ENCODE measurements around the gene MED19.
"Not testable (repeated sequence)": the region's sequence is repeated elsewhere in the genome, so short reads cannot be mapped to it uniquely, and the experiment has no call there.

The MED19 gene

DNA sequence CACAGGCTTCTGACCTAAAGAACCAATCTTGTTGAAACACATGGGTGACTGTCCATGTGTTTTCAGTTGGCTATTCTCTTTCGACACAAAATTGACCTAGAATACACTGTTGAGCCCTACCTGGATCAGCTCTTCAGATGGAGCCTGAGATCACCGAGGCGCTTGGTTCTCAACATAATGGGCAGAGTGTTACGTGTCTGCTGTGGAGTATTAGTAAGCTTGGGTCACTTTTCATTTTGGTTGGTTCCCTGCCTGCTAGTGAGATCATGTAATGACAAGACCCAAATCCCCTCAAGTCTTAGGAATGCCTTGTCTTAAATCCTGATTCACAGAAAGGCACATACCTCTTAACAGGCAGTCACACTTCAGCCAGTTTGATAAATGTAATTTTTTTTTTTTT, 8.7 kb downstream of the MED19 start:
- no peak for DNase-seq

DNA sequence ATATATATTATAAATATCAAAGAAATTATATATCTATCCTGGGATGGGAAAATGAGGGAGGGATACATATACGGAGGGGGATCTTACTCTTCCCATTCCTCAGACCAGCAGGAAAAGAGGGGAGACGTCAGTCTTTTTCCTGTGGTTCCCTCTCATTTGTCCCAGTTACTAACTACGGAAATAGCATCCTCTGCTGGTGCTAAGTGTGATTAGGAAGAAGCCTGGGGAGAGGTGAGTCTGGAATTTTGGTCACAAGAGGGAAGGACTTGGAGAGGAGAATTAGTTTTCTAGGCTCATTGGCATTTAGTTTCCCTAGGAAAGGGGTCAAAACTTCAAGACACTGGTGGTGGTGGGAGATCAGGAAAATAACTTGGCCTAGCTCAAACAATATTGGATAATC, 11.6 kb downstream of the MED19 start:
- DNase-seq, result no peak

DNA sequence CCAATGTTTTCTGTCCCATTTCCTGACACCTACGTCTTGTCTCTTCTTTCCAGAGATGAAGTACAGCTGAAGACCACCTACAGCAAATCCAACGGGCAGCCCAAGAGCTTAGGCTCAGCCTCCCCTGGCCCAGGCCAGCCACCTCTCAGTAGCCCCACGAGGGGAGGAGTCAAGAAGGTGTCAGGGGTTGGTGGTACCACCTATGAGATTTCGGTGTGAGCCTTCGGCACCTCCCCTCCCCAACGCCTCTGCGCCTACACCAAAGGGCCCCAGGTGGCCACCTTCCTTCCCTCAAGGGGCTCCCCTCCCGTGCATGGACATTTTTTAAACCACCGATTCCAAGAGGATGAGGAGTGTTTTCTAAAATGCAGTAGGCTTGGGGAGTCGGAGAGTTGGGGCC, 12.2 kb downstream of the MED19 start:
- no peak for DNase-seq

DNA sequence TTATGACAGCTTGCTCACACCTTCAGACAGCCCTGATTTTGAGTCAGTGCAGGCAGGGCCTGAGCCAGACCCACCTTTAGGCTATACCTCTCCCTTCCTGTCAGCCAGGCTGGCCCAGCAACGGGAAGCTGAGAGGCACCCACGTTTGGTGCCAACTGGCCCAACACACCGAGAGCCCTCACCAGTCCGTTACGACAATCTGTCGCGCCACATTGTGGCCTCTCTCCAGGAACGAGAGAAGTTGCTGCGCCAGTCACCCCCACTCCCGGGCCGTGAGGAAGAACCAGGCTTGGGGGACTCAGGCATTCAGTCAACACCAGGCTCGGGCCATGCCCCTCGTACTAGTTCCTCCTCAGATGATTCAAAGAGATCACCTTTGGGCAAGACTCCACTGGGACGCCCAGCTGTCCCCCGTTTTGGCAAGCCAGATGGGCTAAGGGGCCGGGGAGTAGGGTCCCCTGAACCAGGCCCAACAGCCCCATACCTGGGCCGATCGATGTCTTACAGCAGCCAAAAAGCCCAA, 13.1 kb downstream of the MED19 start:
- no peak for DNase-seq

DNA sequence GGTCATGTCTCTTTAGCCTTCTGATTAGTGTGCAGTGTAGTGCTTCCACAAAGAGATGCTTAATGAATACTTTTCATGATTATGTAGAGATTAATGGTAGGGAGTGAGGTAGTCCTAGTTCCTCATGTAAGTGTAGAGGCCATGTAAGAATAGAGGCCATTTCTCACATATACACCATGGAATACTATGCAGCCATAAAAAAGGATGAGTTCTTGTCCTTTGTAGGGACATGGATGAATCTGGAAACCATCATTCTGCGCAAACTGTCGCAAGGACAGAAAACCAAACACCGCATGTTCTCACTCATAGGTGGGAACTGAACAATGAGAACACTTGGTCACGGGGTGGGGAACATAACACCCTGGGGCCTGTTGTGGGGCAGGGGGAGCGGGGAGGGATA, 21.5 kb downstream of the MED19 start:
- DNase-seq, result not testable (repeated sequence)

DNA sequence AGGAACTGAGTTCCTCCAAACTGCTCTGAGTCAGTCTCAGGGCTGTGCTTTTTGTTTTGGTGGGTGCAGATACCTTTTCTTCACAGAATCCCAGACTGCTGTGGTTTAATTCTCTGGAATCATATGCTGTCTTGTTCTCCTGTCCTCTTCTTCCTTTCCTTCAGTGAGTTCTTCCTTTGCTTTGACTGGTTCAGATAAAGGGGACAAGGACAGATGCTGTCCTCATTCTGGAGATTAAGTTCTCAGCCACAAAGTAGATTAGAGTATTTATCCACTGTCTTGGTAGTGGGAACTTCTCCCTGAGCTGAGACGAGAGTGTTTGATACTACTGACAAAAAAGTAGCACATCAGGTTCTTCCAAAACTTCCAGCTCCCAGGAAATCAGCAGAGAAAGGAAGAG, 30.8 kb downstream of the MED19 start:
- DNase-seq, result no peak

DNA sequence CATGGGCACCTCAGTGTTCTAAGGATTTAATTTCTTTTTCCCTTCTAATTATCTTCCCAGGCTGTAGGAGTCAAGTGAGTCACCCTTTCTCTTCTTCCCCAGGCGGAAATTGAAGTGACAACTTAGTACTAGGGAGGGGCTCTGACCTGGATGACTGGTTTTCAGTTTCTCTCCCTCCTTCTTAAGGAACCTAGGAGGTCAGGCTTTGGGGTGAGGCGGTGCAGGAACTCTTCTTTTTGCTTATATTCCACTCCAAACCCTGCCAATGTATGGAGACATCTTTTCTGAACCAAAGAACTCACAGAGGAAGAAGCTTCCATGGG, 31.5 kb downstream of the MED19 start:
- DNase-seq, result no peak

DNA sequence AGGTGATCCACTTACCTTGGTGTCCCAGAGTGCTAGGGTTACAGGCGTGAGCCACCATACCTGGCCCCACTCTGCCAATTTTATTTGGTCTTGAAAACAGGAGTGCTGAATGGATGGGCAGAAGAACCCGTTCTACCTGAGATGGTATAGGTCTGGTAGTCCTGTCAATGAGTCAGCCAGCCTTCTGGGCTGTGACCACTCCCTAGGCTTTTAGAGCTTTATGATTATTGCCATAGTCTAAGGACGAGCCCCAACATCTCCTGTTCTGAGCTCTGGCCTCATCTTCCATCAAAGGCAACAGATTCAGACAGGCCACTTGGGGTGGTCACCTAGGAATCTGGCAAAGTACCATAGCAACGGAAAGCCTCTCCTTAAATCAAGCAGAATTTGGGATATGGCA, 32.6 kb downstream of the MED19 start:
- no peak for DNase-seq

DNA sequence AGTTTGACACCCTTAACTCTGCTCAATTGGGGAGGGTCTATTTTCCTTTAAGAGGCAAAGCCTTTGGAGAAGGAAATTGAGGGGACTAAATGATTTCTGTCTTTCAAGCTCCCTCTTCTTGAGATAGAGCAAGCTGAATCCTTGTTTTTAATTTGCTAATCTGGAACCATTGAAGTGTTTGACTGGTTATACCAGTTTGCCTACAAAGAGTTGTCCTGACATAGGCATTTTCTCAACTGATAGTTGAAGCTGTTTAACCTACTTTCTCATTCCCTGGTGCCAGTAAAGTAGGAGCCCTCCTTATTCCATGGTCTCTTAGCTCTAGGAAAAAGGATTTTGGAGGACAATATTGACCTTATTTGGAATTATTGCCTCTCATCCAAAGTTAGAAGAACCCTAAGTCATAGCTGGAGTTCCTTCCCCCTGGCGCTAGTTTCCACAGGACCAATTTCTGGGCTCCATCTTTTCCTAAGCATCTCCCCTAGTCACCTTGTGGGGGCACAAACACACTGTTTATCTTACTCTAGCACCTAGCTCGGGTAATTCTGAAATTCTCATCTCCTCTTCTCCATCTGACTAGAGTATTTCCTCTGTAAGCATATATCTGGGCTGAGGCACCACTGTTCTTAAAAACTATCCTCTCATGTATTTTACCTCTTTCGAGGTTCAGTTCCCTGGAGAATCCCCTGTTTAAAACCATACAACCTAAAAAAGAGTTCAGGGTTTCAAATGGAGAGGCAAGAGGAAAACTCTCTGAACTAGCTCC, 36.7 kb downstream of the MED19 start:
- DNase-seq, result no peak

DNA sequence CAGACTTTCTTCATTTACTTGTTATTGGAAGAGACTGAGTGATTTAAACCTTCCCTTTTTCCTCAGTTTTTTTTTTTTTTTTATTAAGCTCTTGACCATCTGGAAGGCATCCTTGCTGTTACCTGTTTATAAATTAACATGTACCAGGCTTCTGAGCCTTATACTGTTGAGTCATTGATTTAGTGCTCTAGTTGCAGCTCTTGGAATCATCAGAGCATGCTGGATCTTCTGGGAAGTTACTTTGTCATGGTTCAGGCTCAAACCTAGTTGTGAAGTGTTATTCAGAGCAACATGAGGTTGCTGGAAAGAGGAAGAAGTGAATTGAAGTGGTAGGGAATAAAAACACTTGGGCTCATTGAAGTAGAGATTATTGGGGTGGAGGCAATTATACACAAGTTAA, 37.8 kb downstream of the MED19 start:
- no peak for DNase-seq

DNA sequence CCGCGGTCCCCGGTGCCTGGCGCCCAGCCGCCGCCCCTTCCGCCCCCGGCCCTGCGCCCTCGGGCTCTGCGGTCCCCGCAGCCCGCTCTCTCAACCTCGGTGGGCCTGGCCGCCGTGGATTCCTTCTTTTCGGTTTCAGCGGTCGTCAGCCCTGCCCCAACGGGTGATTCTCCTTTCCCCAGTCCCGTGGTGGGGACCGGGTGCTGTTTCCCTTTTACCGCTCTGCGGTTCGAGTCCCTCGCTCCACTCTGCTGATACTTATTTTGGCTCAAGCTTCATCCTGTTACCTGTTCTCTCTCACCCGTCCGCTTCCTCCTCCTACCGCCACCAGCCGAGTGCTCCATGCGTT, 43.6 kb downstream of the MED19 start:
- no peak for DNase-seq

DNA sequence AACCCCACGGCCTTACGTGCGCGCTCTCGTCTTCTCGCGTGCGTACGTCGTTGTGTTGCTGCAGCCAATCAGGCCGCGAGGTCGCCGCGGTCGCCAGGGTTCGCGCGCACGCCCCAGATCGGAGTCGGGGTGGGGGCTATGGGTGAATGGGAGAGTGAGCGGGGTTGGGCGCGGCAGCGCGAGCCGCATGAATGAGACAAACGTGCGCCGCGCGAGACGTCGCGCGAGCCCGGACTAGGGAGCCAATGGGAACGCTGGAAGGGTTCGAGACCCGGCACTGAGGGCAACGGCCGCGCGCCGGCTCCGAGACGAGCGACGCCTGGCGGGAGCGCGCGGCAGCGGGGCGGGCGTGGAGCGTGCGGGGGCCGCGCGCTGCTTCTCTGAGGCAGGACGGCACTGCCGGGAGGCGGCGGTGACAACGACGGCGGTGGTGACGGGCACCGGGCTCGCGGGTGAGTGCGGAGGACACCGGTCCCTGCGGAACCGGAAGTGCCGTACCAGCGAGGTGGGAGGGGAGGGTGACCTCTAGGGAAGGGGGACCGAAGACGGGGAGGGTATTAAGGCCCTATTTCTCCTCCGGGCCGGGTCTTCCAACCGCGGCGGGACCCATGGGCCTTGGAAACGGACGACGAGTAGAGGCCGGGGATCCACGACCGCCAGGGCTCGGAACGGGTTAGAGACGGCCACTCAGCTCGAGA, 44.1 kb downstream of the MED19 start, which contains the start of gene ZDHHC5:
ZDHHC5 (plus strand) TSS at position 379 of the 698 bp plus-strand sequence. CDS start 4,977 bp downstream, outside the sequence.
- DNase-seq, result peak; percentile 99

DNA sequence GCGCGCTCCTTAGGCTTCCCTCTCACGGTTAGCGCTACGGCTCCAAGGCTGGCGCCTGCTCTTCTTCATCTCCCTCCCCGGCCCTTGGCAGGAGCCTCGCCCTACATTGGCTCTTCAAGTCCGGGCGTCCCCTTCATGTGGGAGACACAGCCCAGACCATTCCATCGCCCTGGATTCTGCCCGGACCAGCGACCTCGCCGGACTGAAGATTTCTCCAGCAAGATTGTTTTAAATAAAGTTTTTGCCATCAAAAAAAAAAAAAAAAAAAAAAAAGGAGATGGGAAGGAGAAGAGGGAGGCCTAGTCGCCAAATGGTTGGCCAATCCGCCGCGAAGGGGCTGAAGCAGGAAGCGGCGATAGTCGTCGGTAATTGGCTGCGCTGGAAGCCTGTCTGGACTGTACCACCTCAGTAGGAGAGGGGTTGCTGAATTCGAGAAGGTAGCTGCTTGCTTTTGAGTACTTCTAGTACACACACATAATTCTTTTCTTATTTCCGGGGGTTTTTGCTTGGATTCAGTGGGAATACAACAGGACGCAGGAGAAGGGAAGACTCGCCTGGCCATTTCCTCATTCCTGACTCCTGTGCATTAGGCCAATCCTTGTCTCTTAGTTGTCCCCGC, 44.8 kb downstream of the MED19 start:
- DNase-seq, result peak; percentile 98

DNA sequence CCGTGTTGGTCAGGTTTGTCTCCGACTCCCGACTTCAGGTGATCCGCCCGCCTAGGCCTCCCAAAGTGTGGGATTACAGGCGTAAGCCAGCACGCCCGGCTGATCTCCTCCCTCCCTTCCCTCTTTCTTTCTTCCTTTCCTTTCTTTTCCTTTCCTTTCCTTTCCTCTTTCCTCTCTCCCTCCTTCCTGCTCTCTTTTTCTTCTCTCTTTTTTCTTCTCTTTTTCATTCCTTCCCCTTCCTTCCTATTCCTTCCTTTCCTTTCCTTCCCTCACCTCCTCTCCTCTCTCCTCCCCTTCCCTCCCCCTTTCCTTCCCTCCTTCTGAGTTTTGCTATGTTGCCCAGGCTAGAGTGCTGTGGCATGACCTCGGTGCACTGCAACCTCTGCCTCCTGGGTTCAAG, 48.0 kb downstream of the MED19 start:
- no peak for DNase-seq

DNA sequence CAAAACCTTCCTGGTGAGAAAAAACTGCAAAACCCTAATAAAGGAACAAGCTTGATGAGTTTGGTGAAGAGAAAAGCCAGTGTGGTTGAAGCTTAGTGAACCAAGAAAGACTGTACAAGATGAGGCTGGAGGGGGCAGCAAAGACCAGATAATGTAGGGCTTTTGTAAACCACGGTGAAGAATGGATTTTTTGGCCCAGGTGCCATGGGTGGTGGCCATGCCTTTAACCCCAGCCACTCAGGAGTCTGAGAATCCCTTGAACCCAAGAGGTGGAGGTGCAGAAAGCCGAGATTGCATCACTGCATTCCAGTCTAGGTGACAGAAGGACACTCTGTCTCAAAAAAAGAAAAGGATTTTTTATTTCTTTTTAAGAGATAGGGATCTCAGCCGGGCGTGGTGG, 49.1 kb downstream of the MED19 start:
- no peak for DNase-seq

DNA sequence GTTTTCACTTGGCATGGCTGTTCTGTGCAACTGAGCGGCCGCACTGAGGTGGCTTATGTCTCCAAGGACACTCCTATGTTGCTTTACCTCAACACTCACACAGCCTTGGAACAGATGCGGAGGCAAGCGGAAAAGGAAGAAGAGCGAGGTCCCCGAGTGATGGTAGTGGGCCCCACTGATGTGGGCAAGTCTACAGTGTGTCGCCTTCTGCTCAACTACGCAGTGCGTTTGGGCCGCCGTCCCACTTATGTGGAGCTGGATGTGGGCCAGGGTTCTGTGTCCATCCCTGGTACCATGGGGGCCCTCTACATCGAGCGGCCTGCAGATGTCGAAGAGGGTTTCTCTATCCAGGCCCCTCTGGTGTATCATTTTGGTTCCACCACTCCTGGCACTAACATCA, 52.3 kb downstream of the MED19 start:
- DNase-seq, result no peak

DNA sequence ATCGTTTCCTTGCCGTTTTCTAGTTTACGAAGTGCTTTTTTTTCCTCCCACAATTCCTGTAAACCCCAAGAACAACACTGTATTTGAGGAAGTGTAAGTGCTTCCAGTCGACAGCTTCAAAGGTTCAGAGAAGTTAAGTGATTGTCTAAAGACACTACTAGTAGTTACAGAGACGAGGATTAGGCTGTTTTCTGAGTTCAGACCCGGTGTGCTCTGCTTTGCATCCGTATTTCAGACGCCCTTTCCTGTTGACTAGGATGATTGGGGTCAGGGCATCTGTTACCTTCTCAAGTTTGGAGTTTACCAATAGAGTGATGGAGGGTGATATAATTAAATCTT, 54.0 kb downstream of the MED19 start:
- DNase-seq, result no peak

DNA sequence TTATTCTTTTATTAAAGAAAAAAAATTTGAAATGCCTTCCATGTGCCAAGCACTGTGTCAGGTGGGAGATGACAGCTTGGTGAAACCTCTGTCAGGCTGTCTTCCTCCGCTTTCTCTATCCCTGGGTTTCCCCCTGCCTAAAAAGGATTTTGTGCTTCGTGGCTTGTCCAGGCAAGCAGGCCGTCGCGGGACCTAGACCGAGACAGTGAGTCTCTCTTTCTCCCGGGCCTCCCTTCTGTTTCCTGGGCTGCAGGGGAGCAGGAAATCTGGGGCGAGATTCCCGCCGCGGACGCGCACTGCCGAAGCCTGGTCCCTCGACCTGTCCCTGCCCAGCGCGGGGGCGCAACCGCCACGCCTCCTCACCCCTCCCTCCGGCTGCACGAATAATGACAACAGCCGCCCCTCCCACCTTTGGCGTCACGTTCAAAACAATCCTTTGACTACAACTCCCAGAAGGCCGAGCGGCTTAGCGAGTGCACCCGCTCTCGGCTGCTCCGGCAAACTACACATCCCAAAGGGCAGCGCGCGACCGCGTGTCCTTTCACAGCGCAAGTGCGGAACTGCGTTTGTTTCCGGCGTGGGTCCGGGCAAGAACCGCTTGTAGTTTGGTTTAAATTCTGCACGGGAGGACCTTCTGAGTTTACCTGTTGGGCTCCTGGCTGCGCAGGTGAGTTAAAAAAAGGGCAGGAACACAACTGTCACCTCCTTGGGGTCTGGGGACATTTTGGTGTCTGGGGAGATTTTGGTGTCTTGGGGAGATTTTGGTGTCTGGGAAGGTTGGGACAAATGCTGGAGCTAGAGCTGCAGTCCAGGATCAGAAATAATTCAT, 54.6 kb downstream of the MED19 start, which contains the start of gene CLP1:
CLP1 (plus strand) TSS at position 569 of the 829 bp plus-strand sequence. CDS start 1,715 bp downstream, outside the sequence.
- peak; percentile 97 for DNase-seq

DNA sequence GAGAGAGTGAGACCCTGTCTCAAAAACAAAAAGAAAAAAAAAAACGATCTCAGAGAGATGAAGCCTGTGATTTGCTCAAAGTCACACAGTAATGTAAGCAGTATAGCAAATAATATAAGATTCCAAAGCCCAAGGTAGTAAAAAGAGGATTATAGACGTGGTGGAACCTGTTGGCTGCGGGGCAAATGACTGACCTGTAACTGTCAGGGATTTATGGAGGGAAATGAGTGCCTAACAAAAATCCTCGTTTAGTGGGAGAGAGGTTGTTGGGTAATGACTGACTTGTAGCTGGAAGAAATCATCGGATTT, 55.2 kb downstream of the MED19 start:
- DNase-seq, result no peak

Measured in NCI-H446 treated with DMSO at 0.1 percent for 48 hours (cell line).